NCI-H774 (cell line): ENCODE results near the gene PHF1.
A peak's percentile ranks its signal among the peaks of the same experiment; 100 is the strongest.
"Not testable (repeated sequence)": the region's sequence is repeated elsewhere in the genome, so short reads cannot be mapped to it uniquely, and the experiment has no call there.

Source experiments
- DNase-seq: peaks from one replicate; lab custom pipeline; 2025; lab: John Stamatoyannopoulos, UW

The PHF1 gene

GRCh38 chr6:33391922-33392594 lies 18.8 kb upstream of the PHF1 start:
- DNase-seq = no peak

GRCh38 chr6:33392595-33392948 lies 18.2 kb upstream of the PHF1 start:
- no peak for DNase-seq

GRCh38 chr6:33392979-33393378 lies 17.8 kb upstream of the PHF1 start:
- DNase-seq = no peak

GRCh38 chr6:33397541-33397940 lies 13.3 kb upstream of the PHF1 start:
- DNase-seq = no peak

GRCh38 chr6:33398601-33399000 lies 12.2 kb upstream of the PHF1 start:
- not testable (repeated sequence) for DNase-seq

GRCh38 chr6:33399881-33400280 lies 10.9 kb upstream of the PHF1 start:
- DNase-seq = not testable (repeated sequence)

GRCh38 chr6:33404884-33405283 lies 5.9 kb upstream of the PHF1 start:
- no peak for DNase-seq

GRCh38 chr6:33405386-33405940 lies 5.4 kb upstream of the PHF1 start:
- no peak for DNase-seq

GRCh38 chr6:33406126-33406525 lies 4.7 kb upstream of the PHF1 start:
- DNase-seq = no peak

- no peak for DNase-seq
Observed at GRCh38 chr6:33407132-33407718, 3.6 kb upstream of the PHF1 start.

- DNase-seq = peak; percentile 98
Observed at GRCh38 chr6:33410050-33410710, 634 bp upstream of the PHF1 start.

- DNase-seq = no peak
Observed at GRCh38 chr6:33411632-33412005, 805 bp downstream of the PHF1 start.

- DNase-seq = no peak
Observed at GRCh38 chr6:33412140-33413009, 1.6 kb downstream of the PHF1 start.

- no peak for DNase-seq
Observed at GRCh38 chr6:33413241-33414120, 2.7 kb downstream of the PHF1 start.

- DNase-seq = no peak
Observed at GRCh38 chr6:33414592-33415271, 3.9 kb downstream of the PHF1 start.

- DNase-seq = no peak
Observed at GRCh38 chr6:33415831-33416230, 5.0 kb downstream of the PHF1 start.

- no peak for DNase-seq
Observed at GRCh38 chr6:33416386-33417127, 5.7 kb downstream of the PHF1 start.

GRCh38 chr6:33417128-33417902 lies 6.5 kb downstream of the PHF1 start:
- DNase-seq = no peak
